ENCODE data around the gene SEC22C.

DNA sequence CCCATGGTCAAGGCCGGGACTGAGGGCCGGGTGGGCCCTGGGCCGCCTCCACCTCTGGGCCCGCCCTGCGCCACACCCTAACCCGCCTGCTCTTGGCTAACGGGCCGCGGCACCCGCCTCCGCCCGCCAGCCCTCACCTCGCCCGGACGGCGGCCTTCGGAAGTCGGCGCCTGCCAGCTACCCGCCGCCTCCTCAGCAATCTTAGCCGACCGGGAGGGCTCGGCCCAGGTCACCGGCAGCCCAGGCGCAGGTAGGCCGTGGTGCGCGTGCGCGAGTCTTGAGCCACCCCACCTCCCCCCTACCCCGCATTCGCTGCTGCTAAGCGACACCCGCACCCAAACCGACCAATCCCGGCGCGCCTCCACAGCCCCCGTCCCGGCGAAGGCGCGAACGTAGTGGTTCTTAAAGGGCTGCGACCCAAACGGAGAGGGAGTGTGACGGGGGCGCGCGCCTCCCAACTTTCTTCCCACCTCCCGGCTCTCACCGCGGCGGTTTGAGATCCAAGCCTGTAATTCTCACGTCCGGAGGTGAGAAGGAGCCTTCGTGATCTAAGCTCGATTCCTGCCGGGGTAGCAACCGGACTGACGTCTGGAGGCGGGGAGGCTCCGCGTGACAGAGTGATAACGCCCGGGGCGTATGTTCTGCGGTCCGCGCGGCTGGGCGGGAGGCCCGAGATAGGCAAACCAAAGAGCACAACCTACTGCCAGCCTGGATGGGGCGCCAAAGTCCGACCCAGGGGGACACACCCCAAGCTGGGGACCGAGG lies at the start of gene SEC22C:
- TF ChIP-seq, protein P1, sequence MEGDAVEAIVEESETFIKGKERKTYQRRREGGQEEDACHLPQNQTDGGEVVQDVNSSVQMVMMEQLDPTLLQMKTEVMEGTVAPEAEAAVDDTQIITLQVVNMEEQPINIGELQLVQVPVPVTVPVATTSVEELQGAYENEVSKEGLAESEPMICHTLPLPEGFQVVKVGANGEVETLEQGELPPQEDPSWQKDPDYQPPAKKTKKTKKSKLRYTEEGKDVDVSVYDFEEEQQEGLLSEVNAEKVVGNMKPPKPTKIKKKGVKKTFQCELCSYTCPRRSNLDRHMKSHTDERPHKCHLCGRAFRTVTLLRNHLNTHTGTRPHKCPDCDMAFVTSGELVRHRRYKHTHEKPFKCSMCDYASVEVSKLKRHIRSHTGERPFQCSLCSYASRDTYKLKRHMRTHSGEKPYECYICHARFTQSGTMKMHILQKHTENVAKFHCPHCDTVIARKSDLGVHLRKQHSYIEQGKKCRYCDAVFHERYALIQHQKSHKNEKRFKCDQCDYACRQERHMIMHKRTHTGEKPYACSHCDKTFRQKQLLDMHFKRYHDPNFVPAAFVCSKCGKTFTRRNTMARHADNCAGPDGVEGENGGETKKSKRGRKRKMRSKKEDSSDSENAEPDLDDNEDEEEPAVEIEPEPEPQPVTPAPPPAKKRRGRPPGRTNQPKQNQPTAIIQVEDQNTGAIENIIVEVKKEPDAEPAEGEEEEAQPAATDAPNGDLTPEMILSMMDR (IDR thresholded peaks at IDR 0.05; ENCODE audit: low read depth, low read length) = peak; percentile 68
- no peak for TF ChIP-seq EZH2phosphoT487 (IDR thresholded peaks at IDR 0.05; ENCODE audit: low read depth)
